ENCODE data around the gene PRR12. TPM values are rescaled to one million over a fixed set of nuclear protein-coding genes. Genes with fewer than 3 reads are reported as not detected.

Gene PRR12
- polyA plus RNA-seq, 4 donors: 15.4 to 31.1 (median 20.3) TPM

- no peak for DNase-seq (ENCODE audit: low read depth in 4 of 4, low spot score in 3 of 4)
Measured at GRCh38 chr19:49663224-49663623, 72.2 kb downstream of the PRR12 start.

- no peak for DNase-seq (ENCODE audit: low read depth in 4 of 4, low spot score in 3 of 4)
Measured at GRCh38 chr19:49664171-49665035, 73.4 kb downstream of the PRR12 start.

- DNase-seq (ENCODE audit: low read depth in 4 of 4, low spot score in 3 of 4): no peak
Measured at GRCh38 chr19:49665036-49665350, 74.0 kb downstream of the PRR12 start.

GRCh38 chr19:49665351-49666119 is 74.6 kb downstream of the PRR12 start, which contains the start of the genes BCL2L12 and IRF3:
Gene BCL2L12 (plus strand): TSS chr19:49665933. CDS start chr19:49666693, 760 bp downstream.
Gene IRF3 (minus strand): TSS chr19:49665857. CDS start chr19:49664838, 1,019 bp downstream.
- DNase-seq (ENCODE audit: low read depth in 4 of 4, low spot score in 3 of 4): peak; percentile 93 to 96 (median 94)

- no peak for DNase-seq (ENCODE audit: low read depth in 4 of 4, low spot score in 3 of 4)
Measured at GRCh38 chr19:49666120-49666444, 75.1 kb downstream of the PRR12 start.

GRCh38 chr19:49667473-49667872 is 76.5 kb downstream of the PRR12 start:
- DNase-seq (ENCODE audit: low read depth in 4 of 4, low spot score in 3 of 4): no peak

GRCh38 chr19:49669516-49669915 is 78.5 kb downstream of the PRR12 start:
- no peak for DNase-seq (ENCODE audit: low read depth in 4 of 4, low spot score in 3 of 4)

GRCh38 chr19:49672131-49672919 is 81.3 kb downstream of the PRR12 start:
- no peak for DNase-seq (ENCODE audit: low read depth in 4 of 4, low spot score in 3 of 4)

Other genes starting within 250 kb of the PRR12 start
- 100 to 1,000 TPM in 3 of 4 donors, 10 to 100 TPM in 1; 86.5 to 113 (median 104) TPM for gene TEAD2, start 228.8 kb upstream of the PRR12 start, polyA plus RNA-seq (ENCODE audit: insufficient read length in 4 of 4)
- 1 to 10 TPM; 4.2 to 7.0 (median 5.8) TPM for gene DKKL1, start 227.3 kb upstream of the PRR12 start, polyA plus RNA-seq (ENCODE audit: insufficient read length in 4 of 4)
- gene KASH5, start 202.9 kb upstream of the PRR12 start, polyA plus RNA-seq (ENCODE audit: insufficient read length in 4 of 4): under 1 TPM in 1 of 4 donors, not detected in 3; 0.32 TPM
- gene PTH2, start 167.7 kb upstream of the PRR12 start, polyA plus RNA-seq (ENCODE audit: insufficient read length in 4 of 4): not detected
- not detected for gene GFY, start 165.8 kb upstream of the PRR12 start, polyA plus RNA-seq (ENCODE audit: insufficient read length in 4 of 4)
- 1 to 10 TPM in 1 of 4 donors, under 1 TPM in 3; 0.29 to 3.2 (median 0.56) TPM for gene SLC17A7, start 149.7 kb upstream of the PRR12 start, polyA plus RNA-seq (ENCODE audit: insufficient read length in 4 of 4)
- gene PIH1D1, start 139.4 kb upstream of the PRR12 start, polyA plus RNA-seq (ENCODE audit: insufficient read length in 4 of 4): 100 to 1,000 TPM in 1 of 4 donors, 10 to 100 TPM in 3; 52.5 to 104 (median 82.3) TPM
- gene ALDH16A1, start 138.0 kb upstream of the PRR12 start, polyA plus RNA-seq (ENCODE audit: insufficient read length in 4 of 4): 10 to 100 TPM; 12.2 to 32.1 (median 16.4) TPM
- 1 to 10 TPM; 2.8 to 6.7 (median 4.5) TPM for gene FLT3LG, start 117.0 kb upstream of the PRR12 start, polyA plus RNA-seq (ENCODE audit: insufficient read length in 4 of 4)
- gene RPL13A, start 103.6 kb upstream of the PRR12 start, polyA plus RNA-seq (ENCODE audit: insufficient read length in 4 of 4): 1,000 to 10,000 TPM; 2,432 to 3,072 (median 2,712) TPM
- 1,000 to 10,000 TPM; 2,592 to 2,856 (median 2,752) TPM for gene RPS11, start 94.7 kb upstream of the PRR12 start, polyA plus RNA-seq (ENCODE audit: insufficient read length in 4 of 4)
- 100 to 1,000 TPM; 214 to 302 (median 275) TPM for gene FCGRT, start 78.5 kb upstream of the PRR12 start, polyA plus RNA-seq (ENCODE audit: insufficient read length in 4 of 4)
- 100 to 1,000 TPM in 1 of 4 donors, 10 to 100 TPM in 3; 18.1 to 107 (median 23.4) TPM for gene RCN3, start 63.2 kb upstream of the PRR12 start, polyA plus RNA-seq (ENCODE audit: insufficient read length in 4 of 4)
- gene NOSIP, start 10.6 kb upstream of the PRR12 start, polyA plus RNA-seq (ENCODE audit: insufficient read length in 4 of 4): 10 to 100 TPM; 46.1 to 75.0 (median 57.6) TPM
- 1 to 10 TPM in 3 of 4 donors, under 1 TPM in 1; 0.52 to 7.5 (median 6.4) TPM for gene PRRG2, start 9.9 kb upstream of the PRR12 start, polyA plus RNA-seq (ENCODE audit: insufficient read length in 4 of 4)
- 10 to 100 TPM; 20.1 to 49.9 (median 26.6) TPM for gene RRAS, start 49.0 kb downstream of the PRR12 start, polyA plus RNA-seq (ENCODE audit: insufficient read length in 4 of 4)
- 10 to 100 TPM; 28.7 to 45.5 (median 31.3) TPM for gene SCAF1, start 51.0 kb downstream of the PRR12 start, polyA plus RNA-seq (ENCODE audit: insufficient read length in 4 of 4)
- 10 to 100 TPM; 39.3 to 84.9 (median 47.1) TPM for gene IRF3, start 74.7 kb downstream of the PRR12 start, polyA plus RNA-seq (ENCODE audit: insufficient read length in 4 of 4)
- 10 to 100 TPM; 20.6 to 36.1 (median 22.4) TPM for gene BCL2L12, start 74.8 kb downstream of the PRR12 start, polyA plus RNA-seq (ENCODE audit: insufficient read length in 4 of 4)
- gene PRMT1, start 86.1 kb downstream of the PRR12 start, polyA plus RNA-seq (ENCODE audit: insufficient read length in 4 of 4): 100 to 1,000 TPM; 161 to 255 (median 205) TPM
- gene ADM5, start 98.4 kb downstream of the PRR12 start, polyA plus RNA-seq (ENCODE audit: insufficient read length in 4 of 4): 1 to 10 TPM in 2 of 4 donors, under 1 TPM in 2; 0.74 to 2.1 (median 1.1) TPM
- 10 to 100 TPM; 10.9 to 22.8 (median 16.1) TPM for gene CPT1C, start 99.9 kb downstream of the PRR12 start, polyA plus RNA-seq (ENCODE audit: insufficient read length in 4 of 4)
- gene TSKS, start 172.1 kb downstream of the PRR12 start, polyA plus RNA-seq (ENCODE audit: insufficient read length in 4 of 4): under 1 TPM in 3 of 4 donors, not detected in 1; 0.08 to 0.48 (median 0.09) TPM
- 10 to 100 TPM; 45.5 to 74.1 (median 62.0) TPM for gene AP2A1, start 175.8 kb downstream of the PRR12 start, polyA plus RNA-seq (ENCODE audit: insufficient read length in 4 of 4)
- gene FUZ, start 222.1 kb downstream of the PRR12 start, polyA plus RNA-seq (ENCODE audit: insufficient read length in 4 of 4): 10 to 100 TPM; 20.9 to 43.3 (median 35.5) TPM
- 10 to 100 TPM; 43.9 to 76.8 (median 64.9) TPM for gene MED25, start 227.1 kb downstream of the PRR12 start, polyA plus RNA-seq (ENCODE audit: insufficient read length in 4 of 4)